ENCODE data around the gene KIAA1671.

The KIAA1671 gene

GRCh38 chr22:25182131-25183110 is 229.9 kb downstream of the KIAA1671 start:
- no peak overlapping the region for H3K4me3 ChIP-seq (ENCODE audit: low read depth, low read length)
- TF ChIP-seq, protein P1, sequence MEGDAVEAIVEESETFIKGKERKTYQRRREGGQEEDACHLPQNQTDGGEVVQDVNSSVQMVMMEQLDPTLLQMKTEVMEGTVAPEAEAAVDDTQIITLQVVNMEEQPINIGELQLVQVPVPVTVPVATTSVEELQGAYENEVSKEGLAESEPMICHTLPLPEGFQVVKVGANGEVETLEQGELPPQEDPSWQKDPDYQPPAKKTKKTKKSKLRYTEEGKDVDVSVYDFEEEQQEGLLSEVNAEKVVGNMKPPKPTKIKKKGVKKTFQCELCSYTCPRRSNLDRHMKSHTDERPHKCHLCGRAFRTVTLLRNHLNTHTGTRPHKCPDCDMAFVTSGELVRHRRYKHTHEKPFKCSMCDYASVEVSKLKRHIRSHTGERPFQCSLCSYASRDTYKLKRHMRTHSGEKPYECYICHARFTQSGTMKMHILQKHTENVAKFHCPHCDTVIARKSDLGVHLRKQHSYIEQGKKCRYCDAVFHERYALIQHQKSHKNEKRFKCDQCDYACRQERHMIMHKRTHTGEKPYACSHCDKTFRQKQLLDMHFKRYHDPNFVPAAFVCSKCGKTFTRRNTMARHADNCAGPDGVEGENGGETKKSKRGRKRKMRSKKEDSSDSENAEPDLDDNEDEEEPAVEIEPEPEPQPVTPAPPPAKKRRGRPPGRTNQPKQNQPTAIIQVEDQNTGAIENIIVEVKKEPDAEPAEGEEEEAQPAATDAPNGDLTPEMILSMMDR (IDR thresholded peaks at IDR 0.05; ENCODE audit: low read depth, low read length), result no peak

- TF ChIP-seq, protein P1 (IDR thresholded peaks at IDR 0.05; ENCODE audit: low read depth, low read length), result no peak
These were observed 231.6 kb downstream of the KIAA1671 start for GRCh38 chr22:25183949-25184619.

GRCh38 chr22:25186140-25186539 is 233.6 kb downstream of the KIAA1671 start:
- TF ChIP-seq, protein P1 (IDR thresholded peaks at IDR 0.05; ENCODE audit: low read depth, low read length), result no peak
- no peak overlapping the region for H3K4me3 ChIP-seq (ENCODE audit: low read depth, low read length)

More at GRCh38 chr22:25183949-25184619, 231.6 kb downstream of the KIAA1671 start:
- H3K4me3 ChIP-seq (ENCODE audit: low read depth, low read length), result no peak overlapping the region

GRCh38 chr22:25187469-25187868 is 235.0 kb downstream of the KIAA1671 start:
- TF ChIP-seq, protein P1 (IDR thresholded peaks at IDR 0.05; ENCODE audit: low read depth, low read length), result no peak
- no peak overlapping the region for H3K4me3 ChIP-seq (ENCODE audit: low read depth, low read length)

DNA sequence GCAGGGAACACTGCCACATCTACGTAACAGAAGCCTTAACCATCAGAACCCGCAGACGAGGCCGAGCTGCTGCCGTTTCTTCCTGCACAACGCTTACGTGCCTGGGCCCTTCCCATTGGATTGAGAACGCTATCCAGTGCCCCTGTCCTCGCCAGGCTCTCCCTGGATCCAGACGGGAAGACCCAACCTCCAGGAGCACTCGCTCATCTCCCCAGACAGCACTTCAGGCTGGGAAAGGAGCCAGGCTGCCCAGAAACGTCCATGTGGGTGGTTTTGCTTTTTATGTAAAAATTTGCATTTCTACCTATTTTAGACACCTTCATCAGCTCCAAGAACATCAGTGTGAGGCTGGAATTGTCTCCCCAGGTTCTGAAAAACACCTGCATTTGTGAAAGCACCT is 239.9 kb downstream of the KIAA1671 start:
- H3K4me3 ChIP-seq (ENCODE audit: low read depth, low read length), result no peak overlapping the region
- TF ChIP-seq, protein P1 (IDR thresholded peaks at IDR 0.05; ENCODE audit: low read depth, low read length), result no peak

DNA sequence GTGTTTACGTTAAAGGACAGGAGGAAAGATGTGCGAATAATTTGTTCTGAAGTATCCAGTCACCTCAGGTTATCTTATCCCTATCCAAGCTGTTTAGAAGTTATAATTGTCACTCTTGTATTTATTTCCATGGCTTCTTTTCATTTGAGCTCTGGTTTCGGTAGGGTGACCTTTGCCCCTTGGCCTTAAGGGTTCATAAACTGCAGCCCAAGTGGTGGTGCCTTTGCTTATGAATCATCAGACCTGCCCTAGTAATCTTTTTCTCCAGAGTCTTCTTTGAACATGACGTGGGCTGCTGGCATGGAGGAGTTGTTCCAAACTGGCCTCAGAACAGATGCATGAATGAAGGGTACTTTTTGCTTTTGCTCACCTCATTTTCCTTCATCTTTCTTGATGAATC is 240.6 kb downstream of the KIAA1671 start:
- H3K4me3 ChIP-seq (ENCODE audit: low read depth, low read length), result no peak overlapping the region
- TF ChIP-seq, protein P1 (IDR thresholded peaks at IDR 0.05; ENCODE audit: low read depth, low read length), result no peak

- TF ChIP-seq, protein P1 (IDR thresholded peaks at IDR 0.05; ENCODE audit: low read depth, low read length), result no peak
- no peak overlapping the region for H3K4me3 ChIP-seq (ENCODE audit: low read depth, low read length)
These were observed 241.0 kb downstream of the KIAA1671 start for GRCh38 chr22:25193548-25193947.

All from WI38 (cell line).